ENCODE results near the gene CHRM5.

The CHRM5 gene

GRCh38 chr15:33946152-33946551 is 22.1 kb upstream of the CHRM5 start:
- DNase-seq (ENCODE audit: low read depth, low spot score) = no peak
- Histone ChIP-seq H3K27me3 (ENCODE audit: insufficient read depth, insufficient read length) (no peaks in the 10 kb centered on the region), H3K9me3 (ENCODE audit: insufficient read depth, low read length) (no peaks in the 10 kb centered on the region), H3K9ac (ENCODE audit: insufficient read length, low read depth) (no peak overlapping the region), H3K36me3 (ENCODE audit: insufficient read depth, insufficient read length, low read length) (peaks cover 4% of the 10 kb centered on the region), H3K4me1 (ENCODE audit: insufficient read depth, insufficient read length) (no peaks in the 10 kb centered on the region), H3K4me3 (ENCODE audit: insufficient read length, low read depth) (no peak overlapping the region)
- no peak for TF ChIP-seq SUZ12 (IDR thresholded peaks at IDR 0.05; ENCODE audit: extremely low read depth, insufficient read depth, insufficient read length)
- no peak for TF ChIP-seq YY1 (IDR thresholded peaks at IDR 0.05; ENCODE audit: insufficient read depth, insufficient read length)
- no peak for TF ChIP-seq ZNF274 (IDR thresholded peaks at IDR 0.05; ENCODE audit: low read depth, low read length)

DNA sequence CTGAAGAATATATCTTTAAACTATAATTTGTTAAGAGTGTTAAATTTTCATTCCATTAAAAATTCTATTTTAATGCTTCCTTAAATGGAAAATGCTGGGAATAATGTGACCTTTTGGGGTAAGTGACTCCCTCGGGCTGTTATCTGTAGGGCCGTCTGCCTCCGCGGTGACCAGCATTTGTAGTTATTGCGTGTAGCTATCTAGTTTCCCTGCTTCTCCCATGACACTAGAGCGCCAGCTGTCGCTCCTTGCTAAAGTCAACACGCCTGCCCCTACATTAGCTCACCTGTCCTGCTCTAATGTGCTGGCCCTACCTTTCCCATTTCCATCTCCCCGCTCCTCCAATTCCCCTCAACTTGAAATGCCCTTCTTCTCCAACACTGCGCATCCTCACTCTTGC is 12.4 kb upstream of the CHRM5 start:
- no peak for DNase-seq (ENCODE audit: low read depth, low spot score)
- Histone ChIP-seq H3K9me3 (ENCODE audit: insufficient read depth, low read length) (no peaks in the 10 kb centered on the region), H3K4me1 (ENCODE audit: insufficient read depth, insufficient read length) (no peaks in the 10 kb centered on the region), H3K9ac (ENCODE audit: insufficient read length, low read depth) (no peak overlapping the region), H3K36me3 (ENCODE audit: insufficient read depth, insufficient read length, low read length) (no peaks in the 10 kb centered on the region), H3K4me3 (ENCODE audit: insufficient read length, low read depth) (no peak overlapping the region), H3K27me3 (ENCODE audit: insufficient read depth, insufficient read length) (no peaks in the 10 kb centered on the region)
- no peak for TF ChIP-seq ZNF274 (IDR thresholded peaks at IDR 0.05; ENCODE audit: low read depth, low read length)
- no peak for TF ChIP-seq YY1 (IDR thresholded peaks at IDR 0.05; ENCODE audit: insufficient read depth, insufficient read length)
- TF ChIP-seq SUZ12 (IDR thresholded peaks at IDR 0.05; ENCODE audit: extremely low read depth, insufficient read depth, insufficient read length) = no peak

GRCh38 chr15:33956397-33956796 is 11.9 kb upstream of the CHRM5 start:
- no peaks in the 10 kb centered on the region for H3K27me3 ChIP-seq (ENCODE audit: insufficient read depth, insufficient read length)
- TF ChIP-seq ZNF274 (IDR thresholded peaks at IDR 0.05; ENCODE audit: low read depth, low read length) (no peak), YY1 (IDR thresholded peaks at IDR 0.05; ENCODE audit: insufficient read depth, insufficient read length) (no peak), SUZ12 (IDR thresholded peaks at IDR 0.05; ENCODE audit: extremely low read depth, insufficient read depth, insufficient read length) (no peak)
- H3K4me3 ChIP-seq (ENCODE audit: insufficient read length, low read depth) = no peak overlapping the region
- DNase-seq (ENCODE audit: low read depth, low spot score) = no peak
- no peaks in the 10 kb centered on the region for H3K9me3 ChIP-seq (ENCODE audit: insufficient read depth, low read length)
- no peaks in the 10 kb centered on the region for H3K4me1 ChIP-seq (ENCODE audit: insufficient read depth, insufficient read length)
- no peak overlapping the region for H3K9ac ChIP-seq (ENCODE audit: insufficient read length, low read depth)
- no peaks in the 10 kb centered on the region for H3K36me3 ChIP-seq (ENCODE audit: insufficient read depth, insufficient read length, low read length)

GRCh38 chr15:33959844-33960548 is 8.3 kb upstream of the CHRM5 start:
- Histone ChIP-seq H3K4me1 (ENCODE audit: insufficient read depth, insufficient read length) (no peaks in the 10 kb centered on the region), H3K36me3 (ENCODE audit: insufficient read depth, insufficient read length, low read length) (no peaks in the 10 kb centered on the region), H3K9me3 (ENCODE audit: insufficient read depth, low read length) (no peaks in the 10 kb centered on the region), H3K4me3 (ENCODE audit: insufficient read length, low read depth) (no peak overlapping the region), H3K27me3 (ENCODE audit: insufficient read depth, insufficient read length) (no peaks in the 10 kb centered on the region), H3K9ac (ENCODE audit: insufficient read length, low read depth) (no peak overlapping the region)
- no peak for DNase-seq (ENCODE audit: low read depth, low spot score)
- no peak for TF ChIP-seq YY1 (IDR thresholded peaks at IDR 0.05; ENCODE audit: insufficient read depth, insufficient read length)
- no peak for TF ChIP-seq ZNF274 (IDR thresholded peaks at IDR 0.05; ENCODE audit: low read depth, low read length)
- TF ChIP-seq SUZ12 (IDR thresholded peaks at IDR 0.05; ENCODE audit: extremely low read depth, insufficient read depth, insufficient read length) = no peak

- Histone ChIP-seq H3K4me1 (ENCODE audit: insufficient read depth, insufficient read length) (no peaks in the 10 kb centered on the region), H3K4me3 (ENCODE audit: insufficient read length, low read depth) (no peak overlapping the region), H3K36me3 (ENCODE audit: insufficient read depth, insufficient read length, low read length) (no peaks in the 10 kb centered on the region), H3K27me3 (ENCODE audit: insufficient read depth, insufficient read length) (no peaks in the 10 kb centered on the region), H3K9ac (ENCODE audit: insufficient read length, low read depth) (no peak overlapping the region), H3K9me3 (ENCODE audit: insufficient read depth, low read length) (no peaks in the 10 kb centered on the region)
- no peak for DNase-seq (ENCODE audit: low read depth, low spot score)
- TF ChIP-seq YY1 (IDR thresholded peaks at IDR 0.05; ENCODE audit: insufficient read depth, insufficient read length) = no peak
- no peak for TF ChIP-seq SUZ12 (IDR thresholded peaks at IDR 0.05; ENCODE audit: extremely low read depth, insufficient read depth, insufficient read length)
- TF ChIP-seq ZNF274 (IDR thresholded peaks at IDR 0.05; ENCODE audit: low read depth, low read length) = no peak
Observed at GRCh38 chr15:33960549-33960935, 7.8 kb upstream of the CHRM5 start.

DNA sequence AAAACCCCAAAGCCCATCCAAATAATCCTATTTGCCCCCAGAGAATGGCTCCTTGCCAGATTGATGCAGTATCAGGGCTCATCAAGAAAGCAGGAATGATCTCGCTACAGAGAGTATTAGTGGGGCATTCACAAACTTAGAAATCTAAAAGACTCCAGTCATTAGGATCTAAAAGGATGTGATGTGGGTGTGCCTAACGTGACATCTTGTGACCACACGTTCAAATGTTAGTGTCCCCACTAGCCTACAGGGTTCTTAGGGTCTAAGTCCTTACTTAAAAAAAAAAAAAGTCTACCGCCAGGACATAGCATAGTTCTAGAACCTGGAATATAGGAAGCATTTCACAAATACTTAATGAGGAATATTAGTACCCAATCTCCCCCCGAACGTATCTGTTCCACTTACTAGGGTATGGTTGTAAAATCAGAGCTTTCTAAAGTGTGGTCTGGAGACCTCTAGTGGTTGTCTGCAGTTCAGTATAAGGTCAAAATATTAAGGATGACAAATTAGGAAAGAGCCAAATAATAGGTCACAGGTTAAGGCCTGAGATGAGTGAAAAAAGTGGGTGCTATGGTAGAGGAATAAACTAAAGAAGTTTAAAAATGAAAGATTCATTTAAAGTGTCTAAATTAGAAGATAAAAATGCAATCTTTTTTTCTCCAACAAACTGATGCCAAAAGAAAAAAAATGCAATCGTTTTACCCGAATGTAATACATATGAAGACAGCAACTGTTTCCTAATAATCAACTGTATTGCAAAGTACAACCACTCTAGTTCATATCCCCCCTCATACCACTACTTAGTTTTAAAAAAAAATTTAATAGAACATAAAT is 4.2 kb upstream of the CHRM5 start:
- Histone ChIP-seq H3K4me3 (ENCODE audit: insufficient read length, low read depth) (no peak overlapping the region), H3K36me3 (ENCODE audit: insufficient read depth, insufficient read length, low read length) (no peaks in the 10 kb centered on the region), H3K27me3 (ENCODE audit: insufficient read depth, insufficient read length) (no peaks in the 10 kb centered on the region), H3K9me3 (ENCODE audit: insufficient read depth, low read length) (no peaks in the 10 kb centered on the region), H3K9ac (ENCODE audit: insufficient read length, low read depth) (no peak overlapping the region), H3K4me1 (ENCODE audit: insufficient read depth, insufficient read length) (no peaks in the 10 kb centered on the region)
- no peak for TF ChIP-seq ZNF274 (IDR thresholded peaks at IDR 0.05; ENCODE audit: low read depth, low read length)
- TF ChIP-seq SUZ12 (IDR thresholded peaks at IDR 0.05; ENCODE audit: extremely low read depth, insufficient read depth, insufficient read length) = no peak
- no peak for TF ChIP-seq YY1 (IDR thresholded peaks at IDR 0.05; ENCODE audit: insufficient read depth, insufficient read length)
- no peak for DNase-seq (ENCODE audit: low read depth, low spot score)

DNA sequence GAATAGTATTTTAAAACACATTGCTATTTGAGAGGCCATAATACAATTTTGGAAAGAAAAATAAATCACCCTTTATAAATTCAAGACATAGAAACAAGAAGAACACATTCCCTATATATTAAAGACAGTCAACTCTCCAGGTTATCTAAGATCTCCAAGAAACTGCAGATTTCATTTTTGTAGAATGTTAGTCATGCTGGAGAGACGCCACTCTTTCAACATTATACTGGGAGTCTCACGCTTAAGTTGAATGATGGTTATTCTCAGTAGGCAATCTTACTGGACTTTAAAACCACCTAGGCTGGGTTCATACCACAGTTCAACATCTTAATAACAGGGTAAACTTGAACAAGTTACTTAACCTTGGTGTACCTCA is 3.6 kb upstream of the CHRM5 start:
- Histone ChIP-seq H3K9ac (ENCODE audit: insufficient read length, low read depth) (no peak overlapping the region), H3K27me3 (ENCODE audit: insufficient read depth, insufficient read length) (no peaks in the 10 kb centered on the region), H3K4me3 (ENCODE audit: insufficient read length, low read depth) (no peak overlapping the region), H3K4me1 (ENCODE audit: insufficient read depth, insufficient read length) (no peaks in the 10 kb centered on the region), H3K36me3 (ENCODE audit: insufficient read depth, insufficient read length, low read length) (no peaks in the 10 kb centered on the region), H3K9me3 (ENCODE audit: insufficient read depth, low read length) (no peaks in the 10 kb centered on the region)
- DNase-seq (ENCODE audit: low read depth, low spot score) = no peak
- no peak for TF ChIP-seq ZNF274 (IDR thresholded peaks at IDR 0.05; ENCODE audit: low read depth, low read length)
- TF ChIP-seq YY1 (IDR thresholded peaks at IDR 0.05; ENCODE audit: insufficient read depth, insufficient read length) = no peak
- no peak for TF ChIP-seq SUZ12 (IDR thresholded peaks at IDR 0.05; ENCODE audit: extremely low read depth, insufficient read depth, insufficient read length)
